ENCODE measurements around the gene MSH2. TPM values are rescaled to one million over a fixed set of nuclear protein-coding genes. Genes with fewer than 3 reads are reported as not detected.

Gene MSH2
- total RNA-seq, 1 donor from 2014 or later: 63.3 TPM

DNA sequence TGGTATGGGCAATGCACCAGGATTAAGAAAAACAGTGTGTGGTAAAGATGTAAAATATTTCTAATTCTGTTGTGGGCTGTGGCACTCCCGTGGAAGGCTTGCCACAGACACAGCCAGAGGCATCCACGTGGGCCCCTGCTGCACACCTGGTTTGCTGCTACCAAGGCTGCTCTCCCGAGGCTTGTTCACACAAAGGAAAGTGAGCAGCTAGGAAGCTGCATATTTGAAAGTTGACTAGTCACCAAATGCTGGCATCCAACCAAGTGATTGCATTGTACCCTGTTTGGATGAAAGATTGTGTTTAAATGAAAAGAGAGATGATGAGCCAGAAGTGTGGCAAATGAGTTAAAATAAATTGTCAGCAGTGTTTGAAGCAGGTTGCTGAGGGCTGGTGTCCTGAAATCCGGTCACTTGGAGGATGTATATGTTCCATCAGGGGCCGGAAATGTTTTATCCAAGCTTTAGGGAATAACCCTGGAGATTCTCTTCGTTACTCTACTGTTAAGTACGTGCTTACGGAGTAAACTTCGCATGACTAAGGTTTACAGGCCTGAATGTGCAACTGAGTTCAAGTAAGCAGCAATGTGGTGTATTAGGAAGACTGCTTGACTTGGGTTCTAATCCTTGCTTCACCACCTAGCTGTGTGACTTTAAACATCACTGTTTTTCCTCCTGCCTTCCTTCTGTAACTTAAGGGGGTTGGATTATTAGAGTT, 86.1 kb downstream of the MSH2 start:
- H3K4me3 Mint-ChIP-seq (ENCODE audit: low read depth): no peak overlapping the region
- peaks cover 3% of the 10 kb centered on the region for H3K9me3 Mint-ChIP-seq (ENCODE audit: low read depth)
- H3K27ac Mint-ChIP-seq: no peak overlapping the region
- H3K4me1 Mint-ChIP-seq (ENCODE audit: low read depth): peaks cover 6% of the 10 kb centered on the region
- TF ChIP-seq, protein P1, sequence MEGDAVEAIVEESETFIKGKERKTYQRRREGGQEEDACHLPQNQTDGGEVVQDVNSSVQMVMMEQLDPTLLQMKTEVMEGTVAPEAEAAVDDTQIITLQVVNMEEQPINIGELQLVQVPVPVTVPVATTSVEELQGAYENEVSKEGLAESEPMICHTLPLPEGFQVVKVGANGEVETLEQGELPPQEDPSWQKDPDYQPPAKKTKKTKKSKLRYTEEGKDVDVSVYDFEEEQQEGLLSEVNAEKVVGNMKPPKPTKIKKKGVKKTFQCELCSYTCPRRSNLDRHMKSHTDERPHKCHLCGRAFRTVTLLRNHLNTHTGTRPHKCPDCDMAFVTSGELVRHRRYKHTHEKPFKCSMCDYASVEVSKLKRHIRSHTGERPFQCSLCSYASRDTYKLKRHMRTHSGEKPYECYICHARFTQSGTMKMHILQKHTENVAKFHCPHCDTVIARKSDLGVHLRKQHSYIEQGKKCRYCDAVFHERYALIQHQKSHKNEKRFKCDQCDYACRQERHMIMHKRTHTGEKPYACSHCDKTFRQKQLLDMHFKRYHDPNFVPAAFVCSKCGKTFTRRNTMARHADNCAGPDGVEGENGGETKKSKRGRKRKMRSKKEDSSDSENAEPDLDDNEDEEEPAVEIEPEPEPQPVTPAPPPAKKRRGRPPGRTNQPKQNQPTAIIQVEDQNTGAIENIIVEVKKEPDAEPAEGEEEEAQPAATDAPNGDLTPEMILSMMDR (IDR thresholded peaks at IDR 0.05; ENCODE audit: unreplicated experiment): no peak
- H3K27me3 Mint-ChIP-seq: no peaks in the 10 kb centered on the region
- peaks cover 10% of the 10 kb centered on the region for H3K36me3 Mint-ChIP-seq (ENCODE audit: insufficient read depth)
- DNase-seq (ENCODE audit: low spot score, unreplicated experiment): no peak

DNA sequence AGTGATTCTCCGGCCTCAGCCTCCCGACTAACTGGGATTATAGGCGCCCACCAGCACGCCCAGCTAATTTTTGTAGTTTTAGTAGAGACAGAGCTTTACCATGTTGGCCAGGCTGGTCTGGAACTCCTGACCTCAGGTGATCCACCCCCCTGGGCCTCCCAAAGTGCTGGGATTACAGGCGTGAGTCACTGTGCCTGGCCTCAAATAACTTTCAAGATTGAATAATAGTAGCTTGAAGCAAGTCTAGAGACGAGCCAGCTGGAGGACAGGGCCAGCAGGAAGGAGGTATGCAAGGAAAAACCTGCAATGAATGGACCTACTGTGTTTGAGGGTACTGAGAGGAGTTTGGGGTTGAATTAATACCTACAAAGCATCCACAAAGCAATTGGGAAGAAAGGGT, 87.5 kb downstream of the MSH2 start:
- TF ChIP-seq, protein P1 (IDR thresholded peaks at IDR 0.05; ENCODE audit: unreplicated experiment): no peak
- Mint-ChIP-seq H3K4me3 (ENCODE audit: low read depth) (no peak overlapping the region), H3K4me1 (ENCODE audit: low read depth) (peaks cover 6% of the 10 kb centered on the region), H3K27me3 (no peaks in the 10 kb centered on the region), H3K27ac (no peak overlapping the region), H3K9me3 (ENCODE audit: low read depth) (peaks cover 3% of the 10 kb centered on the region), H3K36me3 (ENCODE audit: insufficient read depth) (peaks cover 3% of the 10 kb centered on the region)
- DNase-seq (ENCODE audit: low spot score, unreplicated experiment): no peak

DNA sequence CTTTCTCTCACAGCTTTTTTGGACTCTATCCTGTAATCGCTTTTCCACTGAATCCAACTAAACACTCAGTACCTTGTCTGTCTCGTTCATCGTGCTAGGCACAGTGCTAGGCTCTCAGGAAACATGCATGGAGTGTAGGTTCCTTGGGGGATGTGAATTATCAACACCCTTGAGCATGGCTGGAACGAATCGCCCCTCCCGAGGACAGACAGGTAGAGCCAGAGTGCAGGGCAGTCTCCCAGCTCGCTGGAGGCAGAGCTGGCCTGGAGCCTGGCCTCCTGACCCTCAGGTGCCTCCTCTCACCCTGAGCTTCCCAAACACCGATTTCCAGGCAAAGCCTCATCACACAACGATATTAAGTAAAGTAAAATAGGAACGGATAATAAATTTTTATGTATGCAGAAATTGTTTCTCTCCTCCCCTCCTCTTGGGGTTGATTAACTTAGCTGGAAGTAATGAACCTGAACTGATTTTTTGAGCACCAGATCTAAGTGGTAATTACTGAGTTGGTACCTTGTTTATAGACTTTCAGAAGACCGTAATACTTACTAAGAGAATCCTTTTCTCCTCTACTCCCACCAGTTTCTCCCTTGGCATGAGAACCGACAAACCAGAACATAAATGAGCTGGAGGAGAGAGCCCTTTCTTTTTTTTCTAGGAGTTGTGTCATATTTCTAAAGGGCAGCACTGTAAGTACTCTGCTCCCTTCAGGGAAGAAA, 90.5 kb downstream of the MSH2 start:
- H3K27me3 Mint-ChIP-seq: no peaks in the 10 kb centered on the region
- no peak overlapping the region for H3K27ac Mint-ChIP-seq
- TF ChIP-seq, protein P1 (IDR thresholded peaks at IDR 0.05; ENCODE audit: unreplicated experiment): no peak
- peaks cover 3% of the 10 kb centered on the region for H3K36me3 Mint-ChIP-seq (ENCODE audit: insufficient read depth)
- H3K4me1 Mint-ChIP-seq (ENCODE audit: low read depth): no peaks in the 10 kb centered on the region
- H3K9me3 Mint-ChIP-seq (ENCODE audit: low read depth): peaks cover 10% of the 10 kb centered on the region
- H3K4me3 Mint-ChIP-seq (ENCODE audit: low read depth): no peak overlapping the region
- DNase-seq (ENCODE audit: low spot score, unreplicated experiment): no peak

DNA sequence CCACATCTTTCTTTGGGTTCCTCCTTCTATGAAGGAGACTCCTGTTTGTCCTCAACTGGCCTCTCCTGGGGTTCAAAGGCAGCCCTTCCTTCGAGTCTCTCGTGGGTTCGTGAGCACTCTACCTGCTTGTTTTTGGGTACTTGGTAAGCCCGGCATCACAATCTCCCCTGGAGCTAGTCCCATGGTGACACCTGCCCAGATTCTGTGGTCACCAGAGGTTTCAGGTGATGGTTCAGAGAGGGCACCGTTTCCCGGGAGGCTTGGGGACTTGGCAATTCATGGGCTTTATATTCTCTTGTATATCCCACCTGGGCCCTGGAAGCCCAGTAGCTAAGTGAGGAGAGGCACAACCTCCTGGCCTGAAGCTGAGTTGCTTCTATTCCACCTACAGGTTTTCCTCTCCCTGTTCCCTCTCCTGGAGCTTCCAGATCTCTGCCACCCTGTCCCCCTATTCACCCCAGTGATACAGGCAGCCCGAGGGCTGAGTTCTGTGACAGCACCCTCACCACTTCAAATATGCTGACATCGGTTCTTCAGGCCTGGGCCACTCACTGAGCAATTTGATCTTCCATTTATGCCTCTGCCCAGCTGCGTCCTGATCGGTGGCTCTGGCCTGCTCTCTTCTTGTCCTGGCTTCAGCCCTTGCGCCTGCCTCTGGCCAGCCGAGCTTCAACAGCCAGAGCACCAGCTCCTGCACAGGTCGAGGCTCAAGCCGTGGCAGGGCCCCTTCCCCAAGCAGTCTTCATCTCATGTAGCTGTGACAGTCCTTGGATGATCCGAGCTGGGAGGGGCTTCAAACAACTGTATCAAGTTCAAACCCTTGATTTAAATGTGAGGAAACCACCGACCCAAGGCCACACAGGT, 91.5 kb downstream of the MSH2 start:
- Mint-ChIP-seq H3K27ac (no peak overlapping the region), H3K36me3 (ENCODE audit: insufficient read depth) (peaks cover 4% of the 10 kb centered on the region), H3K9me3 (ENCODE audit: low read depth) (peaks cover 14% of the 10 kb centered on the region), H3K4me1 (ENCODE audit: low read depth) (no peaks in the 10 kb centered on the region), H3K4me3 (ENCODE audit: low read depth) (no peak overlapping the region), H3K27me3 (no peaks in the 10 kb centered on the region)
- no peak for DNase-seq (ENCODE audit: low spot score, unreplicated experiment)
- TF ChIP-seq, protein P1 (IDR thresholded peaks at IDR 0.05; ENCODE audit: unreplicated experiment): no peak

DNA sequence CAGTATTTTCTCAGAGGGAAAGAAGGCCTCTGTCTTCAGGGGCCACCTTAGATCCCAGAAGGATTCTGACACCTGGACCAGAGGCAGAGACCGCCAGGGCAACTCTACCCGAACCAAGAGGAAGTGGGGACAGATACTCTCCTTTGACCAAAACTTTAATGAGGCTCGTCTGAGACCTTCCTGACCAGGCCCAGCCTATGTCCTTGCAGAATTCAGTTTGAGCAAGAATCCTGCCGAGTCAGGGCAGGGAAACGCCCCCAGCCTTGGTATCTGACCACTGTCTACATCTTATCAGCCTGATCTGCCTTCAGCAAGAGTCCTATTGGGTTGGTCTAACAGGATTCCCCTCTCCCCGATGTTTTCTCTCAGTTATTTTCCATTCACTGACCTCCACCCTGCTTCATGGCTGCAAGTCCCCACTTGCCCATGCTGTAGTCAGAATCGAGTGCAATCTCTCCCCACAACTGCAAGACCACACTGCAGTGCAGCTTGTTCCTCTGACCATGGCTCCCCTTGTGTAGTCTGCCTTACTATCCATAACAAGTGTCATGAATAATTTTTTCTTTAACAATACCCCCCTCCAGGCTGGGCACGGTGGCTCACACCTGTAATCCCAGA, 95.0 kb downstream of the MSH2 start:
- TF ChIP-seq, protein P1 (IDR thresholded peaks at IDR 0.05; ENCODE audit: unreplicated experiment): no peak
- Mint-ChIP-seq H3K36me3 (ENCODE audit: insufficient read depth) (peaks cover 9% of the 10 kb centered on the region), H3K27ac (no peak overlapping the region), H3K27me3 (no peaks in the 10 kb centered on the region), H3K4me1 (ENCODE audit: low read depth) (no peaks in the 10 kb centered on the region), H3K4me3 (ENCODE audit: low read depth) (no peak overlapping the region), H3K9me3 (ENCODE audit: low read depth) (peaks cover 23% of the 10 kb centered on the region)
- DNase-seq (ENCODE audit: low spot score, unreplicated experiment): no peak
